ENCODE data around the gene BAZ2B. TPM values are rescaled to one million over a fixed set of nuclear protein-coding genes. Genes with fewer than 3 reads are reported as not detected.

BAZ2B gene
- polyA plus RNA-seq, 3 donors from 2014 or later = 4.6 to 32.2 (median 13.2) TPM

- Mint-ChIP-seq H3K27me3 (ENCODE audit: low read depth in 3 of 3) (no peaks in the 10 kb centered on the region), H3K9me3 (no peaks in the 10 kb centered on the region), H3K27ac (no peak overlapping the region), H3K4me3 (no peak overlapping the region), H3K36me3 (peaks cover 0 to 7% (median 0%) of the 10 kb centered on the region in 3 donors), H3K4me1 (peaks cover 26 to 45% of the 10 kb centered on the region in 2 donors)
- no peak for DNase-seq
Observed at GRCh38 chr2:159454185-159454584, 162.2 kb downstream of the BAZ2B start.

- Mint-ChIP-seq H3K4me1 (peaks cover 6 to 18% of the 10 kb centered on the region in 2 donors), H3K27me3 (ENCODE audit: low read depth in 3 of 3) (peaks cover 0 to 2% (median 0%) of the 10 kb centered on the region in 3 donors), H3K4me3 (no peak overlapping the region), H3K27ac (no peak overlapping the region), H3K9me3 (no peaks in the 10 kb centered on the region), H3K36me3 (peaks cover 20 to 31% (median 29%) of the 10 kb centered on the region in 3 donors)
- no peak for DNase-seq
Observed at GRCh38 chr2:159450180-159450579, 166.2 kb downstream of the BAZ2B start.

- DNase-seq = no peak
- Mint-ChIP-seq H3K27ac (peak overlapping the region in 1 of 6 donors; percentile 9), H3K27me3 (ENCODE audit: low read depth in 3 of 3) (peaks cover 0 to 2% (median 0%) of the 10 kb centered on the region in 3 donors), H3K4me1 (peaks cover 6 to 17% of the 10 kb centered on the region in 2 donors), H3K36me3 (peaks cover 26 to 37% (median 35%) of the 10 kb centered on the region in 3 donors), H3K4me3 (no peak overlapping the region), H3K9me3 (no peaks in the 10 kb centered on the region)
Observed at GRCh38 chr2:159449504-159450124, 166.7 kb downstream of the BAZ2B start.

- Mint-ChIP-seq H3K27me3 (ENCODE audit: low read depth in 3 of 3) (peaks cover 0 to 3% (median 0%) of the 10 kb centered on the region in 3 donors), H3K27ac (no peak overlapping the region), H3K4me3 (no peak overlapping the region), H3K4me1 (peaks cover 4 to 13% of the 10 kb centered on the region in 2 donors), H3K36me3 (peaks cover 48 to 60% (median 57%) of the 10 kb centered on the region in 3 donors), H3K9me3 (no peaks in the 10 kb centered on the region)
- DNase-seq = no peak
Observed at GRCh38 chr2:159446817-159447216, 169.5 kb downstream of the BAZ2B start.

- Mint-ChIP-seq H3K27me3 (ENCODE audit: low read depth in 3 of 3) (peaks cover 0 to 3% (median 0%) of the 10 kb centered on the region in 3 donors), H3K36me3 (peaks cover 49 to 61% (median 57%) of the 10 kb centered on the region in 3 donors), H3K4me1 (peaks cover 4 to 13% of the 10 kb centered on the region in 2 donors), H3K4me3 (no peak overlapping the region), H3K27ac (no peak overlapping the region), H3K9me3 (no peaks in the 10 kb centered on the region)
- DNase-seq = no peak
Observed at GRCh38 chr2:159446201-159446600, 170.1 kb downstream of the BAZ2B start.

- Mint-ChIP-seq H3K4me3 (no peak overlapping the region), H3K4me1 (peaks cover 4 to 13% of the 10 kb centered on the region in 2 donors), H3K36me3 (peaks cover 49 to 61% (median 57%) of the 10 kb centered on the region in 3 donors), H3K27ac (peak overlapping the region in 1 of 6 donors; percentile 3), H3K27me3 (ENCODE audit: low read depth in 3 of 3) (peaks cover 0 to 3% (median 0%) of the 10 kb centered on the region in 3 donors), H3K9me3 (no peaks in the 10 kb centered on the region)
- DNase-seq = no peak
Observed at GRCh38 chr2:159445307-159445706, 171.0 kb downstream of the BAZ2B start.

- H3K4me1 Mint-ChIP-seq = peaks cover 4 to 13% of the 10 kb centered on the region in 2 donors
- peaks cover 0 to 3% (median 0%) of the 10 kb centered on the region in 3 donors for H3K27me3 Mint-ChIP-seq (ENCODE audit: low read depth in 3 of 3)
- H3K9me3 Mint-ChIP-seq = no peaks in the 10 kb centered on the region
- H3K27ac Mint-ChIP-seq = peak overlapping the region in 1 of 6 donors; percentile 3
- H3K4me3 Mint-ChIP-seq = no peak overlapping the region
- DNase-seq = no peak
- H3K36me3 Mint-ChIP-seq = peaks cover 49 to 62% (median 58%) of the 10 kb centered on the region in 3 donors
Observed at GRCh38 chr2:159444754-159445153, 171.6 kb downstream of the BAZ2B start.

GRCh38 chr2:159442159-159442852 is 174.0 kb downstream of the BAZ2B start:
- Mint-ChIP-seq H3K36me3 (peaks cover 52 to 68% (median 61%) of the 10 kb centered on the region in 3 donors), H3K27me3 (ENCODE audit: low read depth in 3 of 3) (peaks cover 0 to 3% (median 0%) of the 10 kb centered on the region in 3 donors), H3K4me1 (peaks cover 4 to 13% of the 10 kb centered on the region in 2 donors), H3K27ac (no peak overlapping the region), H3K4me3 (no peak overlapping the region), H3K9me3 (no peaks in the 10 kb centered on the region)
- DNase-seq = no peak

- H3K36me3 Mint-ChIP-seq = peaks cover 47 to 65% (median 60%) of the 10 kb centered on the region in 3 donors
- no peak overlapping the region for H3K27ac Mint-ChIP-seq
- peaks cover 0 to 3% (median 0%) of the 10 kb centered on the region in 3 donors for H3K27me3 Mint-ChIP-seq (ENCODE audit: low read depth in 3 of 3)
- no peak overlapping the region for H3K4me3 Mint-ChIP-seq
- no peaks in the 10 kb centered on the region for H3K9me3 Mint-ChIP-seq
- peaks cover 4 to 13% of the 10 kb centered on the region in 2 donors for H3K4me1 Mint-ChIP-seq
- DNase-seq = no peak
Observed at GRCh38 chr2:159441182-159441581, 175.2 kb downstream of the BAZ2B start.

GRCh38 chr2:159439421-159439820 is 176.9 kb downstream of the BAZ2B start:
- DNase-seq = no peak

GRCh38 chr2:159438720-159439353 is 177.5 kb downstream of the BAZ2B start:
- H3K9me3 Mint-ChIP-seq = no peaks in the 10 kb centered on the region
- H3K27ac Mint-ChIP-seq = no peak overlapping the region
- peaks cover 0 to 2% (median 0%) of the 10 kb centered on the region in 3 donors for H3K27me3 Mint-ChIP-seq (ENCODE audit: low read depth in 3 of 3)
- H3K4me1 Mint-ChIP-seq = no peaks in the 10 kb centered on the region
- no peak for DNase-seq
- H3K4me3 Mint-ChIP-seq = no peak overlapping the region
- H3K36me3 Mint-ChIP-seq = peaks cover 28 to 43% (median 42%) of the 10 kb centered on the region in 3 donors

More at GRCh38 chr2:159439421-159439820, 176.9 kb downstream of the BAZ2B start:
- no peaks in the 10 kb centered on the region for H3K9me3 Mint-ChIP-seq
- H3K27me3 Mint-ChIP-seq (ENCODE audit: low read depth in 3 of 3) = peaks cover 0 to 2% (median 0%) of the 10 kb centered on the region in 3 donors
- peaks cover 34 to 49% (median 48%) of the 10 kb centered on the region in 3 donors for H3K36me3 Mint-ChIP-seq
- no peaks in the 10 kb centered on the region for H3K4me1 Mint-ChIP-seq
- H3K4me3 Mint-ChIP-seq = no peak overlapping the region
- no peak overlapping the region for H3K27ac Mint-ChIP-seq

GRCh38 chr2:159438284-159438683 is 178.1 kb downstream of the BAZ2B start:
- no peaks in the 10 kb centered on the region for H3K9me3 Mint-ChIP-seq
- no peak overlapping the region for H3K4me3 Mint-ChIP-seq
- no peak overlapping the region for H3K27ac Mint-ChIP-seq
- H3K4me1 Mint-ChIP-seq = no peaks in the 10 kb centered on the region
- peaks cover 27 to 41% (median 41%) of the 10 kb centered on the region in 3 donors for H3K36me3 Mint-ChIP-seq
- no peaks in the 10 kb centered on the region for H3K27me3 Mint-ChIP-seq (ENCODE audit: low read depth in 3 of 3)
- DNase-seq = no peak

- Mint-ChIP-seq H3K4me1 (no peaks in the 10 kb centered on the region), H3K27me3 (ENCODE audit: low read depth in 3 of 3) (peaks cover 0 to 1% (median 0%) of the 10 kb centered on the region in 3 donors), H3K36me3 (peaks cover 32 to 54% (median 50%) of the 10 kb centered on the region in 3 donors), H3K4me3 (no peak overlapping the region), H3K9me3 (no peaks in the 10 kb centered on the region), H3K27ac (no peak overlapping the region)
- DNase-seq = no peak
Observed at GRCh38 chr2:159432610-159433009, 183.7 kb downstream of the BAZ2B start.

Data from immature natural killer cell (primary cell).